HepG2 (cell line): Measurements from ENCODE around the gene SCMH1. TPM values are rescaled to one million over a fixed set of nuclear protein-coding genes. Genes with fewer than 3 reads are reported as not detected.

Experiments used
- BCL3 ChIP-seq: sonication (generic); formaldehyde crosslinking; IDR thresholded peaks from 2 replicates; pipeline ENCODE4 v1.5.1; 2020; ENCODE audit warnings: mild to moderate bottlenecking, missing genetic modification reagents, moderate library complexity
- DBP ChIP-seq: sonication (generic); formaldehyde crosslinking; IDR thresholded peaks from 2 replicates; pipeline ENCODE4 v1.4.0; 2020; ENCODE audit warnings: missing genetic modification reagents; ENCODE audit errors: not compliant biosample characterization
- ELF3 ChIP-seq: IDR thresholded peaks from 2 replicates; pipeline ENCODE4 v1.6.1; 2016; ENCODE audit warnings: missing genetic modification reagents, missing compliant biosample characterization
- GABPB1 ChIP-seq: IDR thresholded peaks from 2 replicates; pipeline ENCODE4 v1.6.1; 2016; ENCODE audit warnings: mild to moderate bottlenecking, missing genetic modification reagents, moderate library complexity, missing compliant biosample characterization
- GATA4 ChIP-seq: sonication (generic); IDR thresholded peaks from 2 replicates; pipeline ENCODE4 v1.6.1; 2016; ENCODE audit warnings: antibody characterized with exemption, low read depth, borderline replicate concordance
- GMEB2 ChIP-seq: IDR thresholded peaks from 2 replicates; pipeline ENCODE4 v1.6.1; 2016; ENCODE audit warnings: missing biosample characterization, missing genetic modification reagents, low read depth
- HHEX ChIP-seq: IDR thresholded peaks from 2 replicates; pipeline ENCODE4 v1.6.1; 2016; ENCODE audit warnings: control low read depth
- HMGXB4 ChIP-seq, 2 experiments: sonication (generic) in 1 of 2; formaldehyde crosslinking in 1 of 2; IDR thresholded peaks; 2 replicates each; pipeline versions ENCODE4 v1.4.0 to v1.6.1; 2018 to 2020; ENCODE audit warnings: missing genetic modification reagents in 2 of 2, borderline replicate concordance in 1 of 2, low read depth in 1 of 2, mild to moderate bottlenecking in 1 of 2, missing biosample characterization in 1 of 2
- ISL2 ChIP-seq: sonication (generic); formaldehyde crosslinking; IDR thresholded peaks from 2 replicates; pipeline ENCODE4 v1.5.0; 2020; ENCODE audit warnings: missing genetic modification reagents
- MED13 ChIP-seq: sonication (generic); formaldehyde crosslinking; IDR thresholded peaks from 2 replicates; pipeline ENCODE4 v1.5.0; 2020; ENCODE audit warnings: missing genetic modification reagents
- MIER2 ChIP-seq: IDR thresholded peaks from 2 replicates; pipeline ENCODE4 v1.6.1; 2016; ENCODE audit warnings: missing biosample characterization, missing genetic modification reagents
- MTERF4 ChIP-seq: sonication (generic); formaldehyde crosslinking; IDR thresholded peaks from 2 replicates; pipeline ENCODE4 v1.8.0; 2023; ENCODE audit warnings: mild to moderate bottlenecking, missing genetic modification reagents
- PHF21A ChIP-seq: sonication (generic); formaldehyde crosslinking; IDR thresholded peaks from 2 replicates; pipeline ENCODE4 v1.5.0; 2020; ENCODE audit warnings: mild to moderate bottlenecking, missing genetic modification reagents
- RFXAP ChIP-seq: sonication (generic); formaldehyde crosslinking; IDR thresholded peaks from 2 replicates; pipeline ENCODE4 v1.4.0; 2020; ENCODE audit warnings: missing genetic modification reagents, borderline replicate concordance
- SNAPC5 ChIP-seq: sonication (generic); formaldehyde crosslinking; IDR thresholded peaks from 2 replicates; pipeline ENCODE4 v1.8.1; 2023; ENCODE audit warnings: mild to moderate bottlenecking, missing genetic modification reagents, borderline replicate concordance
- THRA ChIP-seq: sonication (generic); formaldehyde crosslinking; IDR thresholded peaks from 2 replicates; pipeline ENCODE4 v1.4.0; 2020; ENCODE audit warnings: missing genetic modification reagents, borderline replicate concordance
- ZBTB1 ChIP-seq: sonication (generic); formaldehyde crosslinking; IDR thresholded peaks from 2 replicates; pipeline ENCODE4 v1.4.0; 2020; ENCODE audit warnings: missing genetic modification reagents, borderline replicate concordance
- ZNF17 ChIP-seq: sonication (generic); formaldehyde crosslinking; IDR thresholded peaks from 2 replicates; pipeline ENCODE4 v1.5.0; 2020; ENCODE audit warnings: mild to moderate bottlenecking, missing genetic modification reagents
- ZNF329 ChIP-seq: sonication (generic); formaldehyde crosslinking; IDR thresholded peaks from 2 replicates; pipeline ENCODE4 v1.9.0; 2021; ENCODE audit warnings: low read depth, mild to moderate bottlenecking, missing genetic modification reagents
- ZNF331 ChIP-seq: sonication (generic); formaldehyde crosslinking; IDR thresholded peaks from 2 replicates; pipeline ENCODE4 v1.4.0; 2020; ENCODE audit warnings: missing genetic modification reagents
- ZNF562 ChIP-seq: sonication (generic); formaldehyde crosslinking; IDR thresholded peaks from 2 replicates; pipeline ENCODE4 v1.8.0; 2022; ENCODE audit warnings: missing genetic modification reagents, borderline replicate concordance
- ZNF747 ChIP-seq: sonication (generic); formaldehyde crosslinking; IDR thresholded peaks from 2 replicates; pipeline ENCODE4 v1.8.1; 2023; ENCODE audit warnings: missing genetic modification reagents, mild to moderate bottlenecking, borderline replicate concordance
- polyA plus RNA-seq, 8 experiments: library from polyadenylated mRNA; depleted of rRNA in 3 of 8; stranded (reverse) in 7 of 8; unstranded in 1 of 8; fragments of >200 nt; fragmentation: Illumina TruSeq in 4 of 8; extraction: Trizol in 4 of 8; gene quantifications; 2 replicates each; pipeline versions ENCODE4 v1.2.1 to v1.2.3, GENCODE V29; 2011 to 2016; ENCODE audit warnings: low read depth in 4 of 8, missing spikeins in 1 of 8, mixed read lengths in 1 of 8; ENCODE audit not compliant: insufficient read depth in 1 of 8
- total RNA-seq, 5 experiments: library from RNA; depleted of rRNA; stranded (reverse); fragments of >200 nt; fragmentation: Illumina TruSeq; extraction: Trizol; gene quantifications; 2 replicates each; pipeline ENCODE4 v1.2.3, GENCODE V29; 2016; ENCODE audit warnings: low read depth in 1 of 5

SCMH1 gene
- total and polyA plus RNA-seq, 2 of the 13 experiments (the other 11 are each of a cell fraction or from before 2014, with no cell fraction given): 41.8 to 52.6 TPM

GRCh38 chr1:41003640-41004220, 238.4 kb downstream of the SCMH1 start (continued):
- no peak for TF ChIP-seq SNAPC5
- TF ChIP-seq DBP: no peak
- TF ChIP-seq PHF21A: no peak
- TF ChIP-seq ZNF329 (CRISPR knock-in tag): no peak
- no peak for TF ChIP-seq GABPB1 (CRISPR knock-in tag)
- no peak for TF ChIP-seq ZNF17
- peak; percentile 30; the same call in 1 of the 2 replicates for TF ChIP-seq ZNF331
- TF ChIP-seq HHEX (CRISPR knock-in tag): no peak
- TF ChIP-seq ZNF562 (CRISPR knock-in tag): no peak
- TF ChIP-seq THRA (CRISPR knock-in tag): peak; percentile 44; the same call in 1 of the 2 replicates
- no peak for TF ChIP-seq MTERF4 (CRISPR knock-in tag)
- TF ChIP-seq MIER2: no peak
- TF ChIP-seq ZBTB1 (CRISPR knock-in tag): no peak
- no peak for TF ChIP-seq BCL3
- TF ChIP-seq GATA4: no peak
- no peak for TF ChIP-seq HMGXB4 (CRISPR knock-in tag; IDR thresholded peaks at IDR 0.05; ENCODE audit: borderline replicate concordance in 1 of 2, low read depth in 1 of 2)
- TF ChIP-seq MED13: no peak
- 0 out of 2 replicates have a peak, but pooled peaks have one; percentile 20 for TF ChIP-seq ISL2 (CRISPR knock-in tag)
- TF ChIP-seq ZNF747 (CRISPR knock-in tag): no peak
- TF ChIP-seq GMEB2 (CRISPR knock-in tag): no peak
- 0 out of 2 replicates have a peak, but pooled peaks have one; percentile 31 for TF ChIP-seq RFXAP
- no peak for TF ChIP-seq ELF3 (CRISPR knock-in tag)
